ENCODE results near the gene LIX1L. TPM values are rescaled to one million over a fixed set of nuclear protein-coding genes. Genes with fewer than 3 reads are reported as not detected.
A peak's percentile ranks its signal among the peaks of the same experiment; 100 is the strongest.

The LIX1L gene
- total RNA-seq, 4 donors from 2014 or later, result 37.1 to 108 (median 75.4) TPM

DNA sequence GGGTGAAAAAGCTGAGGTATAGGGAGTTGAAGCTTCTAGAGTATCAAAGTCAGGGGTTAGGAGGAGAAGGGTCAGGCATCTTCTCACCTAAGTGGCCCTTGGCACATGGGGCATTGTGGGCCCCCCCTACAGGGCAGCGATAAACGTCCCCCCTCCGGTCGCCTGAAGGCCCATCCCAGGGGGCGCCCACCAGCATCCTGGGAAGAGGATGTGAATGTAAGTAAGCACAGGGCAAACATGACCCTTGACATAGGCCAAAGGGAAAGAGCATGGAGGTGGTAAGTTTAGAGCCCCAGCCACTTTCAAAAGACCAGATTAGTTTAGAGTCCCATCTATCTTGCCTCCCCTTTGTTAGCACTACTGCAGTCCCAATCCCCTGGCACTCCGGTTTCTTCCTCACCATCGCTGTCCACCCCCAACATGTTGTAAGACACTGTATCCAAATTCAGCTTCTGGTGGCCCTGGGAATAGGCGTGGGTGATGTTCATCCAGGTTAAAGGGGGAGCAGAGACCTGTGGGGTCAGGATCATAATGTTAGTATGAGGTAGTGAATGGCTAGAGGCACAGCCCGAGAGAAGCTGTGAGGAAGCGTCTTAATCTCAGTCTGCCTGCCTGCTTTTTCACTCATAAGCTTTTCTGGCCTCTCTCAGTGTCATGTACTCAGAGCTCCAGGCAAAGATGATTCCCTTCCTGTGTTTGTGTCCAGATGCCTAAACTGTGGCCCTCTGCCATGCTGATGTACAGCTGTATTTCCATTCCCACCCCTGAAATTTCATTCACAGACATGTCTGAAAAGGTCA lies 50.7 kb downstream of the LIX1L start:
- H3K4me3 ChIP-seq, result no peak overlapping the region
- H3K9me3 ChIP-seq, result no peaks in the 10 kb centered on the region
- TF ChIP-seq, protein P1, sequence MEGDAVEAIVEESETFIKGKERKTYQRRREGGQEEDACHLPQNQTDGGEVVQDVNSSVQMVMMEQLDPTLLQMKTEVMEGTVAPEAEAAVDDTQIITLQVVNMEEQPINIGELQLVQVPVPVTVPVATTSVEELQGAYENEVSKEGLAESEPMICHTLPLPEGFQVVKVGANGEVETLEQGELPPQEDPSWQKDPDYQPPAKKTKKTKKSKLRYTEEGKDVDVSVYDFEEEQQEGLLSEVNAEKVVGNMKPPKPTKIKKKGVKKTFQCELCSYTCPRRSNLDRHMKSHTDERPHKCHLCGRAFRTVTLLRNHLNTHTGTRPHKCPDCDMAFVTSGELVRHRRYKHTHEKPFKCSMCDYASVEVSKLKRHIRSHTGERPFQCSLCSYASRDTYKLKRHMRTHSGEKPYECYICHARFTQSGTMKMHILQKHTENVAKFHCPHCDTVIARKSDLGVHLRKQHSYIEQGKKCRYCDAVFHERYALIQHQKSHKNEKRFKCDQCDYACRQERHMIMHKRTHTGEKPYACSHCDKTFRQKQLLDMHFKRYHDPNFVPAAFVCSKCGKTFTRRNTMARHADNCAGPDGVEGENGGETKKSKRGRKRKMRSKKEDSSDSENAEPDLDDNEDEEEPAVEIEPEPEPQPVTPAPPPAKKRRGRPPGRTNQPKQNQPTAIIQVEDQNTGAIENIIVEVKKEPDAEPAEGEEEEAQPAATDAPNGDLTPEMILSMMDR (IDR thresholded peaks at IDR 0.05 in 4 of 5, conservative IDR thresholded peaks at IDR 0.05 in 1 of 5), result no peak
- no peak for TF ChIP-seq POLR2A (IDR thresholded peaks at IDR 0.05)
- in situ Hi-C loops (cut with MboI; ENCODE audit: low sequenced_read_pairs in 4 of 4) (no loop called here), intact Hi-C loops (cut with DNase I; ENCODE audit: low total_unique reads) (no loop called here)
- H3K36me3 ChIP-seq, result peaks cover 0 to 26% of the 10 kb centered on the region in 2 donors
- ATAC-seq, result peak in 1 of 2 donors; percentile 17
- no peak for DNase-seq
- peak overlapping the region; percentile 1 to 64 (median 56) for H3K27ac ChIP-seq
- peaks cover 12 to 13% of the 10 kb centered on the region in 2 donors for H3K4me1 ChIP-seq
- no peaks in the 10 kb centered on the region for H3K27me3 ChIP-seq

DNA sequence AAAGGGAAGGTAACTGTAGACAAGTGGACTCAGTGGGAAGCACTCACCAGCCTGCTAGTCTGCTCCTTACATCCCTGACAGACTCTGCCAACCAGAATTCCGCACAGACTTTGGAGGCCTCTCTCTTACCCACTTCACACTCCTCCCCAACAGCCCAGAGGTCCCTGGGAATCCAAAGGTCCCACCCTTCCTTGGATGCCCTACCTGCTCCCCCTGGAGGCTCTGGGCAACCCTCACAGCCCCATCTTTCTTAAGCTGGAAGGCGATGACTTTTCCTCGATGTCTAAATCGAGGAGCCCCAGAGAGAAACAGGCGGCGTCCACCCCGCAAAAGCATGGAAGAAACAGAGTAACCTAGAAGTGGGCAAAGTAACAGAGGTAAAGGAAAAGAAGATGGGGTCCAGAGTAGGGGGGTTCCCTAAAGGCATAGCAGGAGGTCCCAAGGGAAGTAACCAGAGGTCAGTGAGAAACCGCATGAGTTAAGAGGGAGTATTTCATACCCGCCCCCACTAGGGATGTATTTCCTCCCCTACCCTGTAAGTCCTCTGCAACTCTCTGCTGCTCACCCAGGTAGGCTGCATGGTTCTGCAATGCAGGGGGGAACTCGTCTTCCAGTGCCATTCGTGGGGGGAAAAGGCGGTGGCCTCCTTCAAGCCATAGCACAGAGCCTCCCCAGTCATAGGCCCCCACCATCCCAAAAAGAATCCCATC lies 56.4 kb downstream of the LIX1L start:
- no peak overlapping the region for H3K27ac ChIP-seq
- H3K9me3 ChIP-seq, result no peaks in the 10 kb centered on the region
- H3K4me3 ChIP-seq, result no peak overlapping the region
- ATAC-seq, result no peak
- H3K27me3 ChIP-seq, result no peaks in the 10 kb centered on the region
- H3K4me1 ChIP-seq, result no peaks in the 10 kb centered on the region
- TF ChIP-seq, protein P1 (IDR thresholded peaks at IDR 0.05 in 4 of 5, conservative IDR thresholded peaks at IDR 0.05 in 1 of 5), result no peak
- no peak for TF ChIP-seq POLR2A (IDR thresholded peaks at IDR 0.05)
- intact Hi-C loops (cut with DNase I; ENCODE audit: low total_unique reads), result no loop called here
- no peak for DNase-seq
- in situ Hi-C loops (cut with MboI; ENCODE audit: low sequenced_read_pairs in 4 of 4), result no loop called here
- peaks cover 0 to 26% of the 10 kb centered on the region in 2 donors for H3K36me3 ChIP-seq

DNA sequence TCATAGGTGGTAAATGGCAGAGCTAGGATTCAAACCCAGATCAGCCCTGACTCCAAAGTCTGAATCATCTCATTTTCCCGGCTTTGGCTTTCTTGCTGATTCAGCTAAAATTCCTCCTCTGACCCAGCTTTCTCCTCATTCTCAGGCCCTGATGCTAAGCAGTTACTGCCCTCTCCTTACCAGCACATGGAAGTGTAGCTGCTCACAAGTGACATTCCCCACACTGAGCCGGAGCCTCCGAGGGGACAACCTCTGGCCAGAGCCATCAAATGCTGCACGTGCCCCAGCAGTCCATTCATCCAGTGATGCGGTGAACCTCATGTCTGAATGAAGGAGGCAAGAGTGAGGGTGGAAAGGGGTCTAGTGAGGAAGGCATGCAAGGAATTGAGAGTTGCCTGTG lies 59.1 kb downstream of the LIX1L start:
- ATAC-seq (no peak), DNase-seq (no peak)
- no peak for TF ChIP-seq POLR2A (IDR thresholded peaks at IDR 0.05)
- TF ChIP-seq, protein P1 (IDR thresholded peaks at IDR 0.05 in 4 of 5, conservative IDR thresholded peaks at IDR 0.05 in 1 of 5), result no peak
- Histone ChIP-seq H3K36me3 (peaks cover 0 to 24% of the 10 kb centered on the region in 2 donors), H3K27ac (no peak overlapping the region), H3K9me3 (no peaks in the 10 kb centered on the region), H3K4me3 (no peak overlapping the region), H3K4me1 (no peaks in the 10 kb centered on the region), H3K27me3 (no peaks in the 10 kb centered on the region)
- intact Hi-C loops (cut with DNase I; ENCODE audit: low total_unique reads), result no loop called here
- in situ Hi-C loops (cut with MboI; ENCODE audit: low sequenced_read_pairs in 4 of 4), result loop anchor here in 1 of 4 donors (10.0 kb wide), 2 partner anchors 56 to 116 kb away; partner anchors contain the start of gene LIX1L

DNA sequence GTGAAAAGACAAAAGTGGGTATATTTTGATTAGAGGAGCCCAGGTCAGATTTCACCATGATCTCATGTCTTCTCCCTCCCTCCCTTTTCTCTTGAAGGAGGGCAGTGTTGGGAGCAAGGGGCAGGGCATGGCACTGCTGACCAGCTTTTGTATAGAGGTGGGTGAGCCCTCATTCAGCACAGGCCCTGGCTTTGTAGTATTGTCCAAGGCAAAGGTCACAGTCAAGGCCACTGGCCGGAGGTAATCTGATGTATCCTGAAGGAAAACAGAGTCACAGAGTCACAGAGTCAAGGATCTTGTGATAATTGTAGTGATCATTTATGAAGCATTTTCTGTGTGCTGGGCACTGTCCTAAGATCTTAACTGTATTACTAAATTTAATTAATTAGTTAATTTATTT lies 59.8 kb downstream of the LIX1L start:
- H3K4me3 ChIP-seq, result no peak overlapping the region
- ATAC-seq, result no peak
- H3K36me3 ChIP-seq, result peaks cover 0 to 24% of the 10 kb centered on the region in 2 donors
- no peak for DNase-seq
- TF ChIP-seq, protein P1 (IDR thresholded peaks at IDR 0.05 in 4 of 5, conservative IDR thresholded peaks at IDR 0.05 in 1 of 5), result no peak
- TF ChIP-seq POLR2A (IDR thresholded peaks at IDR 0.05), result no peak
- H3K9me3 ChIP-seq, result no peaks in the 10 kb centered on the region
- H3K4me1 ChIP-seq, result peaks cover 2 to 5% of the 10 kb centered on the region in 2 donors
- in situ Hi-C loops (cut with MboI; ENCODE audit: low sequenced_read_pairs in 4 of 4) (loop anchor here in 1 of 4 donors (10.0 kb wide), 2 partner anchors 57 to 117 kb away; partner anchors contain the start of gene LIX1L), intact Hi-C loops (cut with DNase I; ENCODE audit: low total_unique reads) (no loop called here)
- H3K27ac ChIP-seq, result no peak overlapping the region
- H3K27me3 ChIP-seq, result no peaks in the 10 kb centered on the region
